ENCODE measurements around the gene EDIL3.

EDIL3 gene

GRCh38 chr5:84306601-84307000, 78.1 kb downstream of the EDIL3 start:
- Histone ChIP-seq H2BK5ac (ENCODE audit: low read depth, low read length, poor library complexity, severe bottlenecking) (no peak overlapping the region), H3K14ac (ENCODE audit: low read length in 2 of 2) (no peak overlapping the region), H3K23ac (ENCODE audit: low read length in 2 of 2) (no peak overlapping the region), H3K79me1 (replicated peaks; ENCODE audit: low read length, poor library complexity, severe bottlenecking) (peaks cover 3% of the 10 kb centered on the region), H3K4me1 (ENCODE audit: control insufficient read depth, insufficient read depth, low read depth, low read length) (no peaks in the 10 kb centered on the region), H4K8ac (ENCODE audit: low read length) (no peak overlapping the region), H3K18ac (ENCODE audit: low read depth in 1 of 2, low read length in 2 of 2) (peak overlapping the region in 1 of 2 experiments; percentile 34), H2AFZ (ENCODE audit: low read depth, low read length) (no peak overlapping the region), H3K4ac (ENCODE audit: low read depth in 1 of 2, low read length in 2 of 2) (no peak overlapping the region), H3K9me3 (ENCODE audit: control insufficient read depth, low read length) (no peaks in the 10 kb centered on the region), H2BK15ac (ENCODE audit: low read depth, poor library complexity, severe bottlenecking) (no peak overlapping the region), H2AK5ac (ENCODE audit: low read length, severe bottlenecking) (no peak overlapping the region), H3K9ac (ENCODE audit: low read length) (no peak overlapping the region), H3K27me3 (ENCODE audit: control insufficient read depth in 1 of 2, insufficient read depth in 1 of 2, low read length in 2 of 2) (no peaks in the 10 kb centered on the region), H2BK12ac (ENCODE audit: low read length in 2 of 2) (no peak overlapping the region), H3K4me2 (ENCODE audit: low read length, poor library complexity, severe bottlenecking) (no peak overlapping the region), H3K36me3 (ENCODE audit: control insufficient read depth in 1 of 2, insufficient read depth in 2 of 2, low read depth in 1 of 2, low read length in 2 of 2) (no peaks in the 10 kb centered on the region), H3K27ac (ENCODE audit: low read length, poor library complexity, severe bottlenecking) (peak overlapping the region; percentile 49), H3K4me3 (ENCODE audit: insufficient read depth in 1 of 2, low read depth in 1 of 2, low read length in 2 of 2) (no peak overlapping the region), H2BK120ac (ENCODE audit: low read depth, low read length) (no peak overlapping the region), H4K91ac (ENCODE audit: low read length) (no peak overlapping the region)
- no peak for DNase-seq
- WGBS, result 25% methylated on average over 1 of the region's 1 CpG

- no peak for DNase-seq
- H4K91ac ChIP-seq (ENCODE audit: low read length), result no peak overlapping the region
- H2BK120ac ChIP-seq (ENCODE audit: low read depth, low read length), result no peak overlapping the region
- H2BK15ac ChIP-seq (ENCODE audit: low read depth, poor library complexity, severe bottlenecking), result no peak overlapping the region
- no peak overlapping the region for H3K9ac ChIP-seq (ENCODE audit: low read length)
- no peak overlapping the region for H3K14ac ChIP-seq (ENCODE audit: low read length in 2 of 2)
- no peak overlapping the region for H3K4me3 ChIP-seq (ENCODE audit: insufficient read depth in 1 of 2, low read depth in 1 of 2, low read length in 2 of 2)
- H3K79me1 ChIP-seq (replicated peaks; ENCODE audit: low read length, poor library complexity, severe bottlenecking), result peaks cover 2% of the 10 kb centered on the region
- no peak overlapping the region for H3K23ac ChIP-seq (ENCODE audit: low read length in 2 of 2)
- no peak overlapping the region for H3K4ac ChIP-seq (ENCODE audit: low read depth in 1 of 2, low read length in 2 of 2)
- H3K27ac ChIP-seq (ENCODE audit: low read length, poor library complexity, severe bottlenecking), result no peak overlapping the region
- H3K4me2 ChIP-seq (ENCODE audit: low read length, poor library complexity, severe bottlenecking), result no peak overlapping the region
- no peak overlapping the region for H2BK5ac ChIP-seq (ENCODE audit: low read depth, low read length, poor library complexity, severe bottlenecking)
- H2AK5ac ChIP-seq (ENCODE audit: low read length, severe bottlenecking), result no peak overlapping the region
- H3K4me1 ChIP-seq (ENCODE audit: control insufficient read depth, insufficient read depth, low read depth, low read length), result no peaks in the 10 kb centered on the region
- no peaks in the 10 kb centered on the region for H3K36me3 ChIP-seq (ENCODE audit: control insufficient read depth in 1 of 2, insufficient read depth in 2 of 2, low read depth in 1 of 2, low read length in 2 of 2)
- H2BK12ac ChIP-seq (ENCODE audit: low read length in 2 of 2), result no peak overlapping the region
- H4K8ac ChIP-seq (ENCODE audit: low read length), result no peak overlapping the region
- H3K9me3 ChIP-seq (ENCODE audit: control insufficient read depth, low read length), result no peaks in the 10 kb centered on the region
- H3K27me3 ChIP-seq (ENCODE audit: control insufficient read depth in 1 of 2, insufficient read depth in 1 of 2, low read length in 2 of 2), result no peaks in the 10 kb centered on the region
- H2AFZ ChIP-seq (ENCODE audit: low read depth, low read length), result no peak overlapping the region
- no peak overlapping the region for H3K18ac ChIP-seq (ENCODE audit: low read depth in 1 of 2, low read length in 2 of 2)
Measured at GRCh38 chr5:84304599-84304998, 80.1 kb downstream of the EDIL3 start.

GRCh38 chr5:84303315-84303714, 81.4 kb downstream of the EDIL3 start:
- Histone ChIP-seq H2AK5ac (ENCODE audit: low read length, severe bottlenecking) (no peak overlapping the region), H2BK12ac (ENCODE audit: low read length in 2 of 2) (no peak overlapping the region), H2AFZ (ENCODE audit: low read depth, low read length) (no peak overlapping the region), H3K79me1 (replicated peaks; ENCODE audit: low read length, poor library complexity, severe bottlenecking) (peaks cover 2% of the 10 kb centered on the region), H3K27me3 (ENCODE audit: control insufficient read depth in 1 of 2, insufficient read depth in 1 of 2, low read length in 2 of 2) (no peaks in the 10 kb centered on the region), H3K36me3 (ENCODE audit: control insufficient read depth in 1 of 2, insufficient read depth in 2 of 2, low read depth in 1 of 2, low read length in 2 of 2) (no peaks in the 10 kb centered on the region), H3K18ac (ENCODE audit: low read depth in 1 of 2, low read length in 2 of 2) (no peak overlapping the region), H3K4me2 (ENCODE audit: low read length, poor library complexity, severe bottlenecking) (no peak overlapping the region), H3K4me3 (ENCODE audit: insufficient read depth in 1 of 2, low read depth in 1 of 2, low read length in 2 of 2) (no peak overlapping the region), H3K9me3 (ENCODE audit: control insufficient read depth, low read length) (no peaks in the 10 kb centered on the region), H2BK120ac (ENCODE audit: low read depth, low read length) (no peak overlapping the region), H2BK15ac (ENCODE audit: low read depth, poor library complexity, severe bottlenecking) (no peak overlapping the region), H2BK5ac (ENCODE audit: low read depth, low read length, poor library complexity, severe bottlenecking) (no peak overlapping the region), H4K91ac (ENCODE audit: low read length) (no peak overlapping the region), H3K23ac (ENCODE audit: low read length in 2 of 2) (no peak overlapping the region), H4K8ac (ENCODE audit: low read length) (no peak overlapping the region), H3K9ac (ENCODE audit: low read length) (no peak overlapping the region), H3K4ac (ENCODE audit: low read depth in 1 of 2, low read length in 2 of 2) (no peak overlapping the region), H3K4me1 (ENCODE audit: control insufficient read depth, insufficient read depth, low read depth, low read length) (no peaks in the 10 kb centered on the region), H3K14ac (ENCODE audit: low read length in 2 of 2) (no peak overlapping the region), H3K27ac (ENCODE audit: low read length, poor library complexity, severe bottlenecking) (peak overlapping the region; percentile 34)
- WGBS, result 100% methylated on average over 1 of the region's 3 CpGs
- no peak for DNase-seq

- Histone ChIP-seq H2BK5ac (ENCODE audit: low read depth, low read length, poor library complexity, severe bottlenecking) (no peak overlapping the region), H3K14ac (ENCODE audit: low read length in 2 of 2) (no peak overlapping the region), H3K9me3 (ENCODE audit: control insufficient read depth, low read length) (no peaks in the 10 kb centered on the region), H3K4me1 (ENCODE audit: control insufficient read depth, insufficient read depth, low read depth, low read length) (no peaks in the 10 kb centered on the region), H4K8ac (ENCODE audit: low read length) (no peak overlapping the region), H3K4me2 (ENCODE audit: low read length, poor library complexity, severe bottlenecking) (no peak overlapping the region), H3K79me1 (replicated peaks; ENCODE audit: low read length, poor library complexity, severe bottlenecking) (no peaks in the 10 kb centered on the region), H3K23ac (ENCODE audit: low read length in 2 of 2) (no peak overlapping the region), H2BK120ac (ENCODE audit: low read depth, low read length) (no peak overlapping the region), H3K27me3 (ENCODE audit: control insufficient read depth in 1 of 2, insufficient read depth in 1 of 2, low read length in 2 of 2) (no peaks in the 10 kb centered on the region), H3K4me3 (ENCODE audit: insufficient read depth in 1 of 2, low read depth in 1 of 2, low read length in 2 of 2) (no peak overlapping the region), H2AFZ (ENCODE audit: low read depth, low read length) (no peak overlapping the region), H3K4ac (ENCODE audit: low read depth in 1 of 2, low read length in 2 of 2) (no peak overlapping the region), H3K18ac (ENCODE audit: low read depth in 1 of 2, low read length in 2 of 2) (no peak overlapping the region), H4K91ac (ENCODE audit: low read length) (no peak overlapping the region), H3K27ac (ENCODE audit: low read length, poor library complexity, severe bottlenecking) (peak overlapping the region; percentile 17), H3K36me3 (ENCODE audit: control insufficient read depth in 1 of 2, insufficient read depth in 2 of 2, low read depth in 1 of 2, low read length in 2 of 2) (no peaks in the 10 kb centered on the region), H3K9ac (ENCODE audit: low read length) (no peak overlapping the region), H2BK12ac (ENCODE audit: low read length in 2 of 2) (no peak overlapping the region), H2BK15ac (ENCODE audit: low read depth, poor library complexity, severe bottlenecking) (no peak overlapping the region), H2AK5ac (ENCODE audit: low read length, severe bottlenecking) (no peak overlapping the region)
- DNase-seq, result no peak
- no CpG with 5 or more reads among the region's 1 CpG for WGBS
Measured at GRCh38 chr5:84301535-84301934, 83.1 kb downstream of the EDIL3 start.
